OCI-LY7 (cell line): ENCODE measurements around the gene ACOT13. TPM values are rescaled to one million over a fixed set of nuclear protein-coding genes. Genes with fewer than 3 reads are reported as not detected.
"Not testable (repeated sequence)": the region's sequence is repeated elsewhere in the genome, so short reads cannot be mapped to it uniquely, and the experiment has no call there.

Experiments
- BruUV-seq: library from RNA; stranded (reverse); fragments of 400-500 nt; replicated peaks from 2 replicates; lab custom pipeline; 2021; lab: Mats Ljungman, UMichigan
- CTCF ChIA-PET: fragments of 300-600 bp; sonication (Branson Sonifier 250); formaldehyde crosslinking; loops from one replicate; lab custom pipeline; 2022; ENCODE audit warnings: antibody characterized with exemption; ENCODE audit not compliant: unreplicated experiment; lab: Charles Lee
- POLR2A ChIA-PET: fragments of 300-600 bp; sonication (Branson Sonifier 250); formaldehyde crosslinking; loops from one replicate; lab custom pipeline; 2022; ENCODE audit warnings: antibody characterized with exemption; lab: Charles Lee
- DNase-seq: peaks from one replicate; pipeline ENCODE4 v3.0.0-alpha.2; 2015; ENCODE audit warnings: low spot score
- H2AFZ ChIP-seq: fragments of 200-600 bp; sonication (generic), shearing (Covaris generic); 2 replicates; pipeline ENCODE4 v1.6.1; 2014; ENCODE audit warnings: mild to moderate bottlenecking, antibody characterized with exemption, low read length, moderate library complexity
- H3K27ac ChIP-seq: fragments of 200-600 bp; sonication (generic); 2 replicates; pipeline ENCODE4 v1.5.1; 2014; ENCODE audit warnings: mixed run types, low read depth, mild to moderate bottlenecking, moderate library complexity, low read length, inconsistent platforms; ENCODE audit not compliant: poor library complexity, severe bottlenecking
- H3K36me3 ChIP-seq: fragments of 200-600 bp; sonication (generic); 2 replicates; pipeline ENCODE4 v1.6.1; 2014; ENCODE audit warnings: mild to moderate bottlenecking, antibody characterized with exemption, low read length, moderate library complexity, mixed read lengths; ENCODE audit not compliant: insufficient read depth
- H3K4me1 ChIP-seq: fragments of 200-600 bp; sonication (generic); 2 replicates; pipeline ENCODE4 v1.5.1; 2014; ENCODE audit warnings: mild to moderate bottlenecking, low read length; ENCODE audit not compliant: insufficient read depth, poor library complexity, severe bottlenecking
- H3K4me2 ChIP-seq: fragments of 200-600 bp; sonication (generic); 2 replicates; pipeline ENCODE4 v1.6.1; 2014; ENCODE audit warnings: mild to moderate bottlenecking, low read length
- H3K4me3 ChIP-seq: fragments of 200-600 bp; sonication (generic); 2 replicates; pipeline ENCODE4 v1.5.1; 2014; ENCODE audit warnings: mild to moderate bottlenecking, low read depth, low read length; ENCODE audit not compliant: poor library complexity, severe bottlenecking
- H3K79me2 ChIP-seq: fragments of 200-600 bp; sonication (generic); 2 replicates; pipeline ENCODE4 v1.6.1; 2016; ENCODE audit warnings: low read depth, mild to moderate bottlenecking, low read length, moderate library complexity, mixed read lengths; ENCODE audit not compliant: insufficient read depth
- H3K9me2 ChIP-seq: fragments of 200-600 bp; sonication (generic); 2 replicates; pipeline ENCODE4 v1.6.1; 2016; ENCODE audit warnings: mild to moderate bottlenecking, low read length, mixed read lengths; ENCODE audit not compliant: insufficient read depth
- H3K9me3 ChIP-seq: fragments of 200-600 bp; sonication (generic); 2 replicates; pipeline ENCODE4 v1.6.1; 2014; ENCODE audit warnings: mild to moderate bottlenecking, mixed run types, low read length, mixed read lengths
- H4K20me1 ChIP-seq: fragments of 200-600 bp; sonication (generic); 2 replicates; pipeline ENCODE4 v1.6.1; 2014; ENCODE audit warnings: mild to moderate bottlenecking, antibody characterized with exemption, low read length, moderate library complexity, mixed read lengths; ENCODE audit not compliant: insufficient read depth
- CTCF ChIP-seq: fragments of 200-600 bp; sonication (generic); conservative IDR thresholded peaks from 2 replicates; pipeline ENCODE4 v1.5.1; 2014; ENCODE audit warnings: mild to moderate bottlenecking, antibody characterized with exemption, low read length, moderate library complexity, mixed read lengths
- EZH2phosphoT487 ChIP-seq: fragments of 200-600 bp; sonication (generic); IDR thresholded peaks from 2 replicates; pipeline ENCODE4 v1.6.1; 2018; ENCODE audit warnings: low read depth, borderline replicate concordance, mild to moderate bottlenecking, mixed run types, antibody characterized with exemption, low read length, moderate library complexity, mixed read lengths
- intact Hi-C: fragments of 100-400 bp; cut with micrococcal nuclease; formaldehyde crosslinking; loops from one replicate; pipeline ENCODE4 v1.10.0; 2022; ENCODE audit not compliant: unreplicated experiment
- total RNA-seq, 2 experiments: library from RNA; depleted of rRNA in 1 of 2; stranded (reverse); fragments of >200 nt in 1 of 2; shearing (Covaris generic) in 1 of 2; gene quantifications; 2 replicates each; pipeline ENCODE4 v1.2.3, GENCODE V29; 2014 to 2022

Gene ACOT13
- total RNA-seq, 2 experiments from 2014 or later = 4.1 to 16.4 TPM

GRCh38 chr6:24710519-24711303 lies 43.8 kb downstream of the ACOT13 start:
- H3K4me1 ChIP-seq = no peaks in the 10 kb centered on the region
- peaks cover 100% of the 10 kb centered on the region for H3K36me3 ChIP-seq
- peaks cover 26% of the 10 kb centered on the region; the same call in 1 of the 2 replicates for H4K20me1 ChIP-seq
- H3K4me2 ChIP-seq = no peak overlapping the region
- no peak for DNase-seq
- no peaks in the 10 kb centered on the region for H3K9me3 ChIP-seq
- TF ChIP-seq EZH2phosphoT487 = no peak
- TF ChIP-seq CTCF = no peak
- peaks cover 54% of the 10 kb centered on the region for H3K79me2 ChIP-seq
- intact Hi-C loops = no loop called here
- no peaks in the 10 kb centered on the region for H3K9me2 ChIP-seq
- H3K27ac ChIP-seq = no peak overlapping the region
- BruUV-seq = no TSS peak
- CTCF ChIA-PET = no interaction called here
- H2AFZ ChIP-seq = no peak overlapping the region
- H3K4me3 ChIP-seq = no peak overlapping the region
- POLR2A ChIA-PET = interaction anchor here (0.6 to 1.8 kb wide), 3 partner anchors 8 to 188 kb away, joined by 5 to 6 read pairs (median 5); partner anchors contain the start of gene C6orf62

GRCh38 chr6:24716602-24717148 lies 49.8 kb downstream of the ACOT13 start:
- H3K36me3 ChIP-seq = peaks cover 80% of the 10 kb centered on the region
- CTCF ChIA-PET, H3K9me2 ChIP-seq, H3K27ac ChIP-seq, BruUV-seq, H2AFZ ChIP-seq, DNase-seq, intact Hi-C loops, H3K9me3 ChIP-seq: not testable (repeated sequence)
- H3K4me1 ChIP-seq = peaks cover 26% of the 10 kb centered on the region
- POLR2A ChIA-PET = interaction anchor here (0.5 to 1.1 kb wide), 3 partner anchors 59 to 343 kb away, joined by 3 to 4 read pairs (median 3); partner anchors contain the start of gene GMNN
- peak overlapping the region; percentile 86 for H3K4me3 ChIP-seq
- peaks cover 87% of the 10 kb centered on the region for H3K79me2 ChIP-seq
- peaks cover 42% of the 10 kb centered on the region for H4K20me1 ChIP-seq
- peak overlapping the region; percentile 95 for H3K4me2 ChIP-seq

- DNase-seq = peak; percentile 25
- Histone ChIP-seq H3K4me3 (peak overlapping the region; percentile 86), H4K20me1 (peaks cover 42% of the 10 kb centered on the region)
Measured at GRCh38 chr6:24718449-24719124, 51.7 kb downstream of the ACOT13 start.

More at GRCh38 chr6:24718449-24719124, 51.7 kb downstream of the ACOT13 start:
- Histone ChIP-seq H3K27ac (peak overlapping the region; percentile 84), H3K9me3 (no peaks in the 10 kb centered on the region), H3K36me3 (peaks cover 61% of the 10 kb centered on the region), H3K9me2 (no peaks in the 10 kb centered on the region), H3K4me1 (peaks cover 31% of the 10 kb centered on the region), H3K4me2 (peak overlapping the region; percentile 95), H2AFZ (no peak overlapping the region), H3K79me2 (peaks cover 70% of the 10 kb centered on the region)
- BruUV-seq = no TSS peak
- TF ChIP-seq CTCF (no peak), EZH2phosphoT487 (no peak)
- intact Hi-C loops = no loop called here
- CTCF ChIA-PET = no interaction called here
- POLR2A ChIA-PET = interaction anchor here (0.5 to 1.6 kb wide), 11 partner anchors 8 to 759 kb away, joined by 3 to 6 read pairs (median 3); no protein-coding TSS in a partner anchor
